T follicular helper cell (primary cell): ENCODE results near the gene ZBTB4.
"Not testable (repeated sequence)": the region's sequence is repeated elsewhere in the genome, so short reads cannot be mapped to it uniquely, and the experiment has no call there.

Experiments
- DNase-seq: peaks from one replicate; pipeline ENCODE4 v3.0.0-alpha.2; 2020; ENCODE audit warnings: low read depth

The ZBTB4 gene

DNA sequence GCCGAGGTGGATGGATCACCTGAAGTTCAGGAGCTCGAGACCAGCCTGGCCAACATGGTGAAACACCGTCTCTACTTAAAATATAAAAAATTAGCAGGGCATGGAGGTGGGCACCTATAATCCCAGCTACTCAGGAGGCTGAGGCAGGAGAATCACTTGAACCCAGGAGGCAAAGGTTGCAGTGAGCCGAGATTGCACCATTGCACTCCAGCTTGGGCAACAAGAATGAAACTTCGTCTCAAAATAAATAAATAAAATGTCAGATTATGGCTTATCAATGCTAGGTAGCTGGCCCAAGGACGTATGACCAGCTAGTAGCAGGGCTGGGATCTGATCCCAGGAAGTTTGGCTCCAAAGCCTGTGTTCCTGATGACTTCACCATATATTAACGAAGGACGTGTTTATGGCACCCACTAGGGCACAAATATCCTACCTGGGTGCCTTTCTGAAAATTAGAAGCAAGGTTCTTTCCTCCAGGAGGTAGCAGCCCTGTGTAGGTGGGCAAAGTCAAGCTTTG, 8.9 kb downstream of the ZBTB4 start:
- not testable (repeated sequence) for DNase-seq

DNA sequence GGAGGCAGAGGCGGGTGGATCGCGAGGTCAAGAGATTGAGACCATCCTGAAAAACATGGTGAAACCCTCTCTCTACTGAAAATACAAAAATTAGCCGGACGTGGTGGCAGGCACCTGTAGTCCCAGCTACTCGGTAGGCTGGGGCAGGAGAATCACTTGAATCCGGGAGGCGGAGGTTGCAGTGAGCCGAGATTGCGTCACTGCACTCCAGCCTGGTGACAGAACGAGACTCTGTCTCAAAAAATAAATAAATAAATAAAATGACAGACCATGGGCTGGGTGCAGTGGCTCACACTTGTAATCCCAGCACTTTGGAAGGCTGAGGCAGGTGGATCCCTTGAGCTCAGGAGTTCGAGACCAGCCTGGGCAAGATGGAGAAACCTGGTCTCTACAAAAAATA, 9.6 kb downstream of the ZBTB4 start:
- DNase-seq, result not testable (repeated sequence)

DNA sequence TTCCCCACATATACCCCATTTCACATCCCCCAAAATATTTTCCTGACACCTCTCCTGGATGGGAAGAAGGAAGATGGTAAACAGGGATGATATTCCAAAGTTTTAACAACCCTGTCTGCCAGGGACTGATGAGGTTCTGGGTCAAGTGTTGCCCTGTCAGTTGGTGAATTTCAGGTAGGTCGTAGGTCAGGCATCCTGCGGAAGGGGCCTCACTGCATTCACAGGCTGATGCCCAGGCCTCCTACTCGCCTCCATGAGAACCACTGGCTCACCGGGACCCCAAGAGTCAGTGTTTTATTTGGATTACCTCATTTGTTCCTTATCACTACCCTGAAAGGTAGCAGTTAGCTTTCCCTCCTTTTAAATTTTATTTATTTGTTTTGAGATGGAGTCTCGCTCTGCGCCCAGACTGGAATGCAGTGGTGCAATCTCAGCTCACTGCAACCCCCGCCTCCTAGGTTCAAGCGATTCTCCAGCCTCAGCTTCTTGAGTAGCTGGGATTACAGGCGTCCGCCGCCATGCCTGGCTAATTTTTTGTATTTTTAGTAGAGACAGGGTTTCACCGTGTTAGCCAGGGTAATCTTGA, 10.5 kb downstream of the ZBTB4 start:
- no peak for DNase-seq

DNA sequence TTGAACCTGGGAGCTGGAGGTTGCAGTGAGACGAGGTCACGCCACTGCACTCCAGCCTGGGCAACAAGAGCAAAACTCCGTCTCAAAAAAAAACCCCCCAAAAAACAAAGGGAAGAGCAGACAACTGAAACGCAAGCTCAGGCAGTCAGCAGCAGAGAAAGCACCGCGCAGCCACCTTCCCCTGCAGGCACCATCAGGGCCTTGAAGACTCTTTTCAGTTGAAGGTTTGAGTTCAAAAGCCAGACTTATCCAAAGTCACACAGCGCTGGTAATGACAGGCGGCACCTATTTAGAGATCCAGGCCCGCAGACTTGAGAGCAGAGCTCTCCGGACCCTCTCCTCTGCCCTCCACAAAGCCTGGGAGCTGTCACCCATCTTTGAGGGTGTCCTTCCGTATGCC, 11.1 kb downstream of the ZBTB4 start:
- DNase-seq, result no peak

DNA sequence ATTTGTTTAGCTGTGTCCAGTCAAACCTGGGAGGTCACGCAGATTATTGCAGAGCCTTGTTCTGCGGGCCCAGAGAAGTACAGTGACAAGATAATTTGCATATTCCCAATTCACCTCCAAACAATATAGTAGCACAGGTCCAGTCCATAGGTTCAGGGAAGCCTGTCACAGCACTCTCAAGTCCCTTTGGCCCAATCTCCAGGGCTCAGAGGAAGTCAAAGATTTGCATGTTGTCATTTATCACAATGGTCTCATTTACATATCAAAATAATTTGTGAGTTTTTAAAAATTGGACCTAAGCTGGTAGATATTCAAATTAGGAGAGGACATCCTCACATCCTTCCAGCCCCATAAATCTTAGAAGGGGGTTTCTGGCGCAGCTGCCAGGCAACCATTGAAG, 11.9 kb downstream of the ZBTB4 start:
- no peak for DNase-seq

DNA sequence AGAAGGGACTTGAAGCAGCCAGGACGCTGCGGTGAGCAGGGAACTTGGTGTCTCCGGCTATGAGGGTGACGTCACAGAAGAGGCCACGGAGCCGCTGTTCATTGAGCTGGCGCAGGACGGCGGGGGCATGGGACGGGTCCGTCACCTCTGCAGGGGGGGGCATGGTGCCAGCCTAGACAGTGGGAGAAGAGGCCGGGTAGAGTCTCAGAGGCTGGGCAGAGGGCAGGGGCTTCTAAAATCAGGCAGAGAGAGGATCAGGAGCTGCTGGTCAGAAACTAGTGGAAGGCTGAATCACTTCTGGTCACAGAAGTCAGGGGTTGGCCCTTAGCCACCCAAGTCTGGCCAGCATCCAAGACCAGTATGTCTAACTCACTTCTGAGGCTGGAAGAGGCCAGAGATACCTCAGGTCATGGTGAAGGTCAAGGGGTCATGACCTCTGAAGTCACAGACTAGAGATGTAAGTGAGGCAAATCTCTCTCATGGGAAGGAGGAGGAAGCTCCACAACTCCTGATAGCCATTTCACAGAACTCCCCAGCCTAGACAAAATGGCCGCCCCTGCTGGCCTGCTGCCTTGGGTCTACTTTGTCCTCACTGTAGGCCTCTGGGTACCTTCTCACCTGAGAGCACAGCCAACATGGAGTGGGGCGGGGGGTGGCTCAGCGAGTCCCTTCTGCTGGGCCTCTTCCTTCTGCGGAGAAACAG, 12.6 kb downstream of the ZBTB4 start:
- no peak for DNase-seq

DNA sequence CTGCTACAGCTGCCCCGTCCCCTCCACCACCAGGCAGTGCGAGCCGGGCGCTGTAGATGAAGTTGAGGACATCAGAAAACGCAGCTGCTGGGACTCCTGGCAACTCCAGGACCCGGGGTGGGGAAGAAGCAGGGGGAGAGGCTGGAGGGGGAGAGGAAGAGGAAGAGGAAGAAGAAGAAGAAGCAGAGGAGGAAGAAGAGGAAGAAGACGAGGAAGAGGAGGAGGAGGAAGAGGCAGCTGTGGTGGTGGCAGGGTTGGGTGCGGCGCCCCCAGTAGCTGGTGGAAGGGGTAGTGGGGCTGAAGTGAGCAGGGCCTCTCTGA, 13.2 kb downstream of the ZBTB4 start:
- no peak for DNase-seq

DNA sequence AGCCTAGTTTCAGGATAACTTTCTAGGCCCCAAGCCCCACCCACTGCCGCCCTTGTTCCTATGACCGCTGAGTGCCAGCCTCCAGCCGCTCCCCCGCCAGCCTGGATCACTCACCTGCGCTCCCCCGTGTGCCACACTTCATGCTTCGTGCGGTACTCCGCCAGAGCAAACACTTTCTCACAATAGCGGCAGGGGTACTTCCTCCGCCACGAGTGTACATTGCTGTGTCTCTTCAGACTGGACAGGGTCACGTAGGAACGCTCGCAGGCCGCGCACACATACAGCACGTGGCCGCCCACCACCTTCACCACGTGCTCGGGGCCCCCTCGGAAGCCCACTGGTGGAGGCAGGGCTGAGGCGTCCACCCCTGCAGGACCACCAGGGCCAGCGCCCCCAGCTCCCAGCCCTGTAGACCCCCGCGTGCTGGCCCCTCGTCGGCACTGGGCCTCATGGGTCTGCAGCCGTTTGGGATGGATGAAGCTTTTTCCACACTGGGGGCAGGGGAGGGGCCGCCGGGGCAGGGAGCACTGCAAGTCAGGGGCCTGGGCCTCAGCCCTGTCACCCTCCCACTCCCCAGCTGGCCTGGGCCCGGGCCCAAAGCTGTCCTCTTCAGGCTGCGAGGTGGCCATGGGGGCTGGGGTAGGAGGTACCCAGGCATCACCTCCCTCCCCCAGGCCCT, 13.7 kb downstream of the ZBTB4 start:
- DNase-seq, result no peak

DNA sequence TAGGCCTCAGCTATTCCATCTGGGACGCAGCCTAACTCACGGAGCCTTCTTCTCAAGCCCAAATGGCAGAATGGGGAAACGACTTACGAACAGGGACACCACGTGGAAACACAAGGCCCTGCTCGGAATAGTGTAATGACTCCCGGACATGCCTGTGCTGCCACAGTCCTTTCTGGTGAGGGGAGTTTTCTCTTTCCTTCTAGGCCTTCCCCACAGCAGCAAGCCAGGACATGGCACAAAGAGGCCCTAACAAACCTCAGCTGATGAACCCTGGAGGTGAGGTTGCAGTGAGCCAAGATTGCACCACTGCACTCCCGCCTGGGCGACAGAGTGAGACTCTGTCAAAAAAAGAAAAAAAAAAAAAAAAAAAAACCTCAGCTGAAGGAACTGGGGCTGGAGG, 15.3 kb downstream of the ZBTB4 start:
- DNase-seq, result no peak

DNA sequence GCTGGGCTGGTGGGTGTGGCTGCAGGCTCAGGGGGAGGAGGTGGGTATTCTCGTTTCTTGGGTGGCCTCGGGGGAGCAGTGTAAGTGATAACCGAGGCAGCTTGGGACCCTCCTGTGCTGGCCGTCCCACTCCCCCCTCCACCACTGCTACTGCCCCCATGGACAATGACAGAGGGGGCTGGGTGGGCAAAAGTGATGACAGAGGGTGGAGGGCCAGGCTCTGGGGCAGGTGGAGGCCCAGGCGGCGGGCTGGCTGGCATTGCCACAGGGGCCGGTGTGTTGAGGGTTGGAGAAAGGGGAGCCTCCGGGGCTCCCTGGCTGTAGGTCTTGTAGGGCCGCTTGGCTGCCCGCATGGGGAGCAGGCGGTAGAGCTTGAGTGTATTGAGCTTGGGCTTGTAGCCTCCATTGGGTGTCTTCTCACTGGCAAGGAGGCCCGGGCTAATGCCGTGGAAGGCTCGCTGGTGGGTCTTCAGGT, 16.0 kb downstream of the ZBTB4 start:
- DNase-seq, result no peak

DNA sequence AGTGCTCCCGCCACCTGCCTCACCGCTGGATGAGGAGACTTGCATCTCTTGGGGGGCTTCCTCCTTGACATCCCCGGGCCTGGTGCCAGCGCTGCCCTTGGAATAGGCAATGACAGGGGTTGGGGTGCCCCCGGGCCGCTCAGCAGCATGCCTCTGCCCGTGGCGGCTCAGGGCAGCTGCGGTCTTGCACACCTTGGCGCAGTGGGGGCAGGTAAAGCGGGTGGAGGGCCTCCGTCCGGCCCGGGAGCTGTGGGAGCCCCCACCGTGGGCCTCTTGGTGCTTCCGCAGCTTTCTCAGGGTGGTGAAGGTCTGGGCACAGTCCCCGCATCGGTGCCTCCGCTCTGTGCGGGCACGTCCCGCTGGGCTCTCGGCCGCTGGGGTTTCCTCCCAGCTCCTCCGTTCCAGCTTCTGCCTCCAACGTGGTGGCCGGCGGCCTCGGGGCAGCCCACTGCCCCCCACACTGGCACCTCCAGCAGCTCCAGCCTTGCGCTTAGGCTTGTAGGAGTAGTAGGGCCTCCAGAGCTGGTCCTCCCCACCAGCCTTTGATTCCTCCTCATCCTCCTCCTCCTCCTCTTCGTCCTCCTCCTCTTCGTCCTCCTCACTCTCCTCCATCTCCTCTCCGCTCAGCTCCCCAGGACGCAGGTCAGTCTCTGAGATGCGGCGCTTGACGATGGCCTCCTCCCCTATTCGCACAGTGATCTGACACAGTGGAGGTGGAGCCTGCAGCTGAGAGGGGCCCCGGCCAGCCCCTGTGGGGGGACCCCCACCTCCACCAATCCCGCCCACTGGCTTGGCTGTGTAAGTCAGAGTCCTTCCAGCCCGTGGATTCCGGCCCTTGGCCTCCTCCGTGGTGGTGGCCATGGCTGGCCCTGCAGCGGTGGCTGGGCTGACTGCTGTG, 16.7 kb downstream of the ZBTB4 start:
- no peak for DNase-seq

DNA sequence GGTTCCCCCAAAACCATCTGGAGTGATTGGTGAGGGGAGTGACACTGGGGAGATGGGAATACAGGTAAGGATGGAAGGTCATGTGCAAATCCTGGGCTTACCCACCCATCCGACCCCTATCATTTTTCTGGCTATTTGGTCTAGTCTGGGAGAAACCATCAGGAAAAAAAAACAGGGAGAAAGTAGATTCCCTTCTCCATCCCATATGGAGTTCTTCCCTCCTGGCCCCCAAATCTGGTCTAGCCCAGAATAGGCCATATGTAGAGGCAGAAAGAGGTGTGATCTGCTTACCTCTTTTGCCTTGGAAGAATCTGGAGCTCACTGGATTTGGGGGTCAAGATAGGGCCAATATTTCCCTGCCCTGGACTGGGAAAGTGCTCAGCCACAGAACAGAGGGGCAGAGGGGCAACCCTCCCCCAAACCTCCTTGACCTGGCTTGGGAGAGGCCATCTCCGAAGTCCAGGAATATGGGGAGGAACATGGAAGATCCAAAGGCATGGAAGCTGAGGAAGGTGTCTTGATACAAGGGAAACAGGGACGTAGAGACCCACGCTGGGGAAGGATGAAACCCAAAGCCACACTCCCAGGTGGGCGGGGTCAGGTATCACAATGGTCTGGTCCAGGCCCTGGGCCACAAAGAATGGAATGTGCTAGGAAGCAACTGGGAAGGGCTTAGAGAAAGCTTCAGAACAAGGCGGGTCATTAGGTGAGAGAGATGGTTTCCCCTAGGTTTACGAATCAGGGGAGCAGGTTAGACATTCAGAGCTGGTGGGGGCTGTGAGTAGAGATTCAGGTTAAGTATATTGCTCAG, 18.4 kb downstream of the ZBTB4 start:
- DNase-seq, result no peak

DNA sequence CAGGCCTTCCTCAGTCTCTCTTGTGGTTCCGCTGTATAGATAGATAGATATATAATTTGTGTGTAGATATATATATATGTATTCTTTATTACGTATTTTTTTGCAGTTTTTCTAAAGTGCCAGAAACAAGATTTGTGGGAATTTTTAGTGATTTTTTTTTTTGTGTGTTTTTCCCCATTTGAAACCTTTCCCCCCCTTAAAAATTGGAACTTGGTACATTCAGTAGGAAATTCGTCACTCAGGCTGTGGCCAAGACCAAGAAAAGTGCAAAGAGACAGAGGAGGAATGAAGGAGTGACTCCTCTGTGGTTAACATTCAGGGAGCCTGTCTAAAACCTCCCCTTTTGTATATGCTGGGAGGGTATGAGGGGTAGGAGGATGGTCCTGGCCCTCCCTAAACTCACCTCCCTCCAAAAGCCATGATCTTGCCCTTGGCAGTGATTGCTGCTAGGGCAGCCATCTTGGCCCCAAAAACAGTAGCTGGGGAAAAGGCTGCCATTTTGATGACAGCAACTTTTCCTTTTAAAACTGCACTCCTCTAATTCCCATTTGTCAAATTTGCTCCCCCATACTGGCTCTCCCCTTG, 19.4 kb downstream of the ZBTB4 start:
- DNase-seq, result no peak

DNA sequence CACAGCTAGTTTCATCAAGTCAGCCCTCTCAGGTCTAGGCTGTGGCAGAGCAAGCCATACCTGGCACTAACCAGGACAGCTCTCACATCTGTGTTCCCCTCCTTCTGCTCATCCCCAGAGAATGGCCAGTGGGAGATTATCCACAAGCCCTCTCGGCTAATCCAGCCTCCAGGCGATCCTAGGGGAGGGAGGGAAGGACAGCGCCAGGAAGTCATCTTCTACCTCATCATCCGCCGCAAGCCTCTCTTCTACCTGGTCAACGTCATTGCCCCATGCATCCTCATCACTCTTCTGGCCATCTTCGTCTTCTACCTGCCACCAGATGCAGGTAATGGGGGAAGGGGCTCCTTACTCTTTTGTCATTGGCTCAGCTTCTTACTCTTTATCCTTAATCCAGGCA, 31.0 kb downstream of the ZBTB4 start:
- DNase-seq, result no peak

DNA sequence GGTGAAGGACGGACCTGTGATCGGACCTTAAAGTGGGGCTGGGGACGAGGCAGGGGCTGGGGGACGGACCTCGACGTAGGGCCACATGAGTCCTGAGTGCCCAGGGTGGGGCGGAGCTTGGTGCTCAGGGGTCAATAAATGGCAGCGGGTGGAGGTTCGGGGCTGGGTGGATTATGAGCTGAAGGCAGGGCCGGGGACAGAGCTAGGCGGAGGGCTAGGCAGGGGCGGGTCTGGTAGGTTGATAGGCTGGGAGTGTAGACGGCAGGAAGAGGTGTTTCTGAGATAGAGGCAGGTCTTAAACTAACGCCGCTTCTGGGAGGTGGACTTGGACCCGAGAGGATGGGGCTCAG, 33.8 kb downstream of the ZBTB4 start:
- DNase-seq, result no peak

DNA sequence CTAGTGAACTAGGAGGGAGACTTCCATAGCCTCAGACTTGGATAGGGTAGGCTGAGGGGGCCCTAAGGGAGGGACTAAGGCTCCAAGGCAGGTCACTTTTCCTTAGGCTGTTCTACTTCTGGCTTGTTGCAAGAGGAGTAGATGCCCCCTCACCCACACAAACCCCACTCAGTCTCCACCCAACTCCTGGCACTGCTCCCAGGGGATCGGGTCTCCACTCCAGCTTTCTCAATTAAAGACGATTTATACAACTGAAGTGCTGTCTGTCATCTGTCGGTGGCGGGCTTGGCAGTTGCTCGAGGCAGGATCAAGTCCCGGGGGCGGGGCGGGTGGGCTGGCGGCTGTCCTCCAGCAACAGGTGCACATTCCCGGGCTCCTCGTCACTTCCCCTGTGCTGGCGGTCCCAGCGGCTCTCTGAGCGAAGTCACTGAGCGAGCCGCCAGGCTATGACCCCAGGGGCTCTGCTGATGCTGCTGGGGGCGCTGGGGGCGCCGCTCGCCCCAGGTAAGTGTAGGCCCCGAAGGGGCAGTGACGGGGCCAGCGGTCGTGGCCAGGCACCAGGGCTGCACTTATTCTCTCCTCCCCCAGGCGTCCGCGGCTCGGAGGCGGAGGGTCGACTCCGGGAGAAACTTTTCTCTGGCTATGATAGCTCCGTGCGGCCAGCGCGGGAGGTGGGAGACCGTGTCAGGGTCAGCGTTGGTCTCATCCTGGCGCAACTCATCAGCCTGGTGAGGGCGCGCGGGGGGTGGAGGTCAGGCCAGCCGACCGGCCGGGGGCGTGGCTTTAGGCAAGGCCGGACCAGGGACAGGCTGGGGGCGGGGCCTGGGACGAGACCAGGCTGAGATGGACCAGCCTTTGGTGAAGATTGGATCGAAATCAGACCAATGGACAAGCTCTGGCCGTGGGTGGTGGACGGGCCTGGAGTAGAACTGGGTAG, 34.5 kb downstream of the ZBTB4 start, which contains the start of gene CHRNB1:
Gene CHRNB1 (plus strand): TSS at position 380 of the 937 bp plus-strand sequence. CDS start 67 bp downstream, at position 447.
- no peak for DNase-seq

DNA sequence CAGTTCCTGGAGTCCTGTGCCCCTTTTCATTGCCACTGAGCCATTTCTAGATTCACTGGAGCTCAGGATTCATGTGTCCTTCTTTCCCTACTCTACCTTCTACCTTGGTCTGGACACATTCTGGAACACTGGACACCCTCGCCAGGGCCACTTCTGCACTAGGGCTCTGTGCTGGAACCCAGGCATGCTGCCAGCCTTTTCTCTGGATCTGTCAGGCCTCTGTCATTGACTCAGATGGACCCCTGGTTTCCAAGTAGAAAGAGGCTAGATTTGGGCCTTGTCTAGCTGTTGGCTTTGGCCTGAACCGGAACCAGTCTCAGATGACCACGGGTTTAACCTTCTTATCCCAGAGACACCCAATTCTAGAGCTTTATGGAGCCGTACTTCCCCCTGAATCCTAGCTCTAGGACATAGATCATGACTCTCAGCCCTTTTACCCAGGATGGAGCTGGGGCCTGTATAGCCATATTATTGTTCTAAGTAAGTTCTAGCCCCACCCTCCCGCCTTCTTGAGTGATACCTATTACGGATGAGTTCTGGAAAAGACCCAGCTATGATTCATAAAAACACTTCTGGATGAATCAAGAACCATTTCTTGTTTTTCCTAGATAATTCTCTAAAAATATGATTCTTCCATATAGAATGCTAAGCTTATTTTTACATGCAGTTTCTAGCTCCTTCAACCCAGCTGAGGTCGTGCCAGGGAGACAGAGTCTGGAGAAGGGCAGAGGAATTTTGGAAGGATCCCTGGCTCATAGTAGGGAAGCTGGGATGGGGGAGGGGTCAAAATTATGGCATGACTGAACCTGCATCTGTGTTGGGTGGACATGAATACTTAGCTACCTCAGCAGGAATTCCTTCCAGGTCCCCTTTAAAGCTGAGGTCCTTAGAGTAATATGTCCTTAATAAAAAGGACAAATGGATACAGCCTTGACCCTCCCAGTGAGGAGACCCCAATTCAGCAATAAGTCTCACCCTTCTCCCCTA, 35.6 kb downstream of the ZBTB4 start:
- DNase-seq, result no peak

DNA sequence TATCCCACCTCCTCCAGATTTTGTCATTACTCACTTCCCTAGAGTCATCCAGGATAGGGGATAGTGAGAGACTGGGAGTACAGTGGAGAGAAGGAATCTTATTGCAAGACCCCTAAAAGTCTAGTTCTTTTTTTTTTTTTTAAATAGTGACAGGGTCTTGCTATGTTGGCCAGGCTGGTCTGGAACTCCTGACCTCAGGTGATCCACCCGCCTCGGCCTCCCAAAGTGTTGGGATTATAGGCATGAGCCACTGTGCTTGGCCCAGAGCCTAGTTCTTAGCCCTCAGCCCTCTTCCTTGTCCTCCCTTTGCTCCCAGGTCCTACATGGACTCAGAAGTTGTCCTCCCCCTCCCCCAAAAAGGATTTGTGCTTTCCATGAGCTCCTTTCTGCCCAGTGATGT, 37.3 kb downstream of the ZBTB4 start:
- no peak for DNase-seq

DNA sequence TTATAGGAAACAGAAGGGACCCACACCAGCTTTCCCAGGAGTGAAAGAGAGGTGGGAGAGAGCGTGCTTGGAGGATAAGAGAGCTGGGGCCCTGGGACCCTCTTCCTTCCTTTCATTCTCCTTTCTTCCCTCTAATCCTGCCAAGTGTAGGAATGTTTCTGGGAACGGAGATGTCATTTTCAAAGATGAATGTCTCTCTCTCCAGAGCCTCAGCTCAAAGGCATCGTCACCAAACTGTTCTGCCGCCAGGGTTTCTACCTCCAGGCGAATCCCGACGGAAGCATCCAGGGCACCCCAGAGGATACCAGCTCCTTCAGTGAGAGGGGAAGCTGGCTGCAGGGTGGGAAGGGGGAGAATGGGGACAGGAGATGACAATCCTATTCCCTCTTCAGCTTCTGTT, 38.2 kb downstream of the ZBTB4 start:
- DNase-seq, result no peak
